ENCODE measurements around the gene CADPS2.

The CADPS2 gene

GRCh38 chr7:122511268-122511667, 375.0 kb downstream of the CADPS2 start:
- DNase-seq (ENCODE audit: low spot score), result no peak
- H3K27ac ChIP-seq (ENCODE audit: poor library complexity, severe bottlenecking), result no peak overlapping the region

DNA sequence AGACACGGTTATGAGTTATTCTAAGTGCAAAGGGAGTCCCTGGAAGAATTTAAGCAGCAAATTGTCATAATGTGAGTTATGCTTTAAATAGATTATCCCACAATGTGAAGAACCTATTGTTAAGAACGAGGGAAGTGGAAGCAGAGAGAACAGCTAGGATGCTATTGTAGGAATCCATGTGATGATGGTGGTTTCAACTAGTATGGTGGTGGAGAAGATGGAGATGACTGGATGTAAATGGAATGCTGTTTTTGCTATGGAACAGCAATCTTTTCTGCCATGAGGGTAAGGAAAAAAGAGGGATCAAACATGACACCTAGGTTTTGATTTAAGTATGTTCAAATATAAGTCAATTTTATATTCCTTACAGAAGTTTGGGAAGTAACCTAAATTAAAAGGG, 378.7 kb downstream of the CADPS2 start:
- DNase-seq (ENCODE audit: low spot score) (no peak), ATAC-seq (ENCODE audit: low read depth) (no peak)
- Histone ChIP-seq H3K27ac (ENCODE audit: poor library complexity, severe bottlenecking) (no peak overlapping the region), H3K36me3 (ENCODE audit: low read depth) (no peaks in the 10 kb centered on the region), H3K4me1 (ENCODE audit: insufficient read depth, poor library complexity, severe bottlenecking) (no peaks in the 10 kb centered on the region), H3K9me3 (ENCODE audit: severe bottlenecking) (no peaks in the 10 kb centered on the region), H3K4me3 (ENCODE audit: severe bottlenecking) (no peak overlapping the region), H3K27me3 (ENCODE audit: insufficient read depth, poor library complexity, severe bottlenecking) (no peaks in the 10 kb centered on the region)
- TF ChIP-seq, protein P1, sequence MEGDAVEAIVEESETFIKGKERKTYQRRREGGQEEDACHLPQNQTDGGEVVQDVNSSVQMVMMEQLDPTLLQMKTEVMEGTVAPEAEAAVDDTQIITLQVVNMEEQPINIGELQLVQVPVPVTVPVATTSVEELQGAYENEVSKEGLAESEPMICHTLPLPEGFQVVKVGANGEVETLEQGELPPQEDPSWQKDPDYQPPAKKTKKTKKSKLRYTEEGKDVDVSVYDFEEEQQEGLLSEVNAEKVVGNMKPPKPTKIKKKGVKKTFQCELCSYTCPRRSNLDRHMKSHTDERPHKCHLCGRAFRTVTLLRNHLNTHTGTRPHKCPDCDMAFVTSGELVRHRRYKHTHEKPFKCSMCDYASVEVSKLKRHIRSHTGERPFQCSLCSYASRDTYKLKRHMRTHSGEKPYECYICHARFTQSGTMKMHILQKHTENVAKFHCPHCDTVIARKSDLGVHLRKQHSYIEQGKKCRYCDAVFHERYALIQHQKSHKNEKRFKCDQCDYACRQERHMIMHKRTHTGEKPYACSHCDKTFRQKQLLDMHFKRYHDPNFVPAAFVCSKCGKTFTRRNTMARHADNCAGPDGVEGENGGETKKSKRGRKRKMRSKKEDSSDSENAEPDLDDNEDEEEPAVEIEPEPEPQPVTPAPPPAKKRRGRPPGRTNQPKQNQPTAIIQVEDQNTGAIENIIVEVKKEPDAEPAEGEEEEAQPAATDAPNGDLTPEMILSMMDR (IDR thresholded peaks at IDR 0.05; ENCODE audit: poor library complexity, severe bottlenecking), result no peak

More at GRCh38 chr7:122511268-122511667, 375.0 kb downstream of the CADPS2 start:
- H3K36me3 ChIP-seq (ENCODE audit: low read depth), result no peaks in the 10 kb centered on the region
- TF ChIP-seq, protein P1 (IDR thresholded peaks at IDR 0.05; ENCODE audit: poor library complexity, severe bottlenecking), result no peak
- no peaks in the 10 kb centered on the region for H3K4me1 ChIP-seq (ENCODE audit: insufficient read depth, poor library complexity, severe bottlenecking)
- H3K27me3 ChIP-seq (ENCODE audit: insufficient read depth, poor library complexity, severe bottlenecking), result no peaks in the 10 kb centered on the region
- no peak overlapping the region for H3K4me3 ChIP-seq (ENCODE audit: severe bottlenecking)
- no peak for ATAC-seq (ENCODE audit: low read depth)
- H3K9me3 ChIP-seq (ENCODE audit: severe bottlenecking), result no peaks in the 10 kb centered on the region

DNA sequence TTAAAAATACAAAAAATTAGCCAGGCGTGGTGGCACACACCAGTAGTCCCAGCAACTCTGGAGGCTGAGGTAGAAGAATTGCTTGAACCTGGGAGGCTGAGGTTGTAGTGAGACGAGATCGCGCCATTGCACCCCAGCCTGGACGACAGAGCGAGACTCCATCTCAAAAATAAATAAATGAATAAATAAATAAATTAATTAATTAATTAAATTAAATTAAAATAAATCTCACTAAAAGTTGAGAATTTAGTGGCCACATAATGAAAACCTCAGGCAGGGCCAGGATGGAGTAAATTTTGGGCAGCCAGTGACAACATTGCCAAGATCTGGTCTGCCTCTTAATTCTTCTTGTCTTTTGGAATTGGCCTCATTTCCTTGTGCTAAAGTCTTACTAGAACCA, 394.3 kb downstream of the CADPS2 start:
- H3K9me3 ChIP-seq (ENCODE audit: severe bottlenecking), result no peaks in the 10 kb centered on the region
- ATAC-seq (ENCODE audit: low read depth) (no peak), DNase-seq (ENCODE audit: low spot score) (no peak)
- H3K36me3 ChIP-seq (ENCODE audit: low read depth), result no peaks in the 10 kb centered on the region
- no peak overlapping the region for H3K4me3 ChIP-seq (ENCODE audit: severe bottlenecking)
- H3K27ac ChIP-seq (ENCODE audit: poor library complexity, severe bottlenecking), result no peak overlapping the region
- no peaks in the 10 kb centered on the region for H3K27me3 ChIP-seq (ENCODE audit: insufficient read depth, poor library complexity, severe bottlenecking)
- H3K4me1 ChIP-seq (ENCODE audit: insufficient read depth, poor library complexity, severe bottlenecking), result no peaks in the 10 kb centered on the region
- TF ChIP-seq, protein P1 (IDR thresholded peaks at IDR 0.05; ENCODE audit: poor library complexity, severe bottlenecking), result no peak

DNA sequence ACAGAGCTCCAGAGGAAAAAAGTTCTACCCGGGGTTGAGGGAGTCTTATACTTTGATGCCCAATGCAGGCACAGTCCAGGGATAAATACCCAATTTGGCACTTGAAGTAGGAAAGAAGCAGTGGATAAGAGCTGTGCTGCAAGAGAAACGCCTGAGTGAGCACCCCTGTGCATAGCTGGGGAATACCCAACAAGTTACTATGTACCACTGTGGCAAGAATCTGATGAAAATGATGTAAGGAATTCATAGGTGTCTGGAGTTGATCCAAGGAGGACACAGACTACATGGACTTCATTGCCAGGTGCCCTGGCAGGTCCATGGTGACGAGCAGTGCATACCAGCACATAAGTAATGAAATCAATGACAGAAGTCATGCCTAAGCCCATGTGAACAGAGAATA, 398.0 kb downstream of the CADPS2 start:
- DNase-seq (ENCODE audit: low spot score) (no peak), ATAC-seq (ENCODE audit: low read depth) (no peak)
- TF ChIP-seq, protein P1 (IDR thresholded peaks at IDR 0.05; ENCODE audit: poor library complexity, severe bottlenecking), result no peak
- Histone ChIP-seq H3K27ac (ENCODE audit: poor library complexity, severe bottlenecking) (no peak overlapping the region), H3K27me3 (ENCODE audit: insufficient read depth, poor library complexity, severe bottlenecking) (no peaks in the 10 kb centered on the region), H3K4me1 (ENCODE audit: insufficient read depth, poor library complexity, severe bottlenecking) (no peaks in the 10 kb centered on the region), H3K36me3 (ENCODE audit: low read depth) (no peaks in the 10 kb centered on the region), H3K4me3 (ENCODE audit: severe bottlenecking) (no peak overlapping the region), H3K9me3 (ENCODE audit: severe bottlenecking) (no peaks in the 10 kb centered on the region)

GRCh38 chr7:122487131-122487530, 399.1 kb downstream of the CADPS2 start:
- no peak for ATAC-seq (ENCODE audit: low read depth)
- Histone ChIP-seq H3K9me3 (ENCODE audit: severe bottlenecking) (no peaks in the 10 kb centered on the region), H3K4me3 (ENCODE audit: severe bottlenecking) (no peak overlapping the region), H3K4me1 (ENCODE audit: insufficient read depth, poor library complexity, severe bottlenecking) (no peaks in the 10 kb centered on the region), H3K27ac (ENCODE audit: poor library complexity, severe bottlenecking) (no peak overlapping the region), H3K36me3 (ENCODE audit: low read depth) (no peaks in the 10 kb centered on the region), H3K27me3 (ENCODE audit: insufficient read depth, poor library complexity, severe bottlenecking) (no peaks in the 10 kb centered on the region)
- TF ChIP-seq, protein P1 (IDR thresholded peaks at IDR 0.05; ENCODE audit: poor library complexity, severe bottlenecking), result no peak
- no peak for DNase-seq (ENCODE audit: low spot score)
